ENCODE measurements around the gene SH3D21.

SH3D21 gene

GRCh38 chr1:36339215-36339614, 33.0 kb downstream of the SH3D21 start:
- TF ChIP-seq, protein P1, sequence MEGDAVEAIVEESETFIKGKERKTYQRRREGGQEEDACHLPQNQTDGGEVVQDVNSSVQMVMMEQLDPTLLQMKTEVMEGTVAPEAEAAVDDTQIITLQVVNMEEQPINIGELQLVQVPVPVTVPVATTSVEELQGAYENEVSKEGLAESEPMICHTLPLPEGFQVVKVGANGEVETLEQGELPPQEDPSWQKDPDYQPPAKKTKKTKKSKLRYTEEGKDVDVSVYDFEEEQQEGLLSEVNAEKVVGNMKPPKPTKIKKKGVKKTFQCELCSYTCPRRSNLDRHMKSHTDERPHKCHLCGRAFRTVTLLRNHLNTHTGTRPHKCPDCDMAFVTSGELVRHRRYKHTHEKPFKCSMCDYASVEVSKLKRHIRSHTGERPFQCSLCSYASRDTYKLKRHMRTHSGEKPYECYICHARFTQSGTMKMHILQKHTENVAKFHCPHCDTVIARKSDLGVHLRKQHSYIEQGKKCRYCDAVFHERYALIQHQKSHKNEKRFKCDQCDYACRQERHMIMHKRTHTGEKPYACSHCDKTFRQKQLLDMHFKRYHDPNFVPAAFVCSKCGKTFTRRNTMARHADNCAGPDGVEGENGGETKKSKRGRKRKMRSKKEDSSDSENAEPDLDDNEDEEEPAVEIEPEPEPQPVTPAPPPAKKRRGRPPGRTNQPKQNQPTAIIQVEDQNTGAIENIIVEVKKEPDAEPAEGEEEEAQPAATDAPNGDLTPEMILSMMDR (IDR thresholded peaks at IDR 0.05; ENCODE audit: insufficient read depth, low read length, missing control alignments): no peak
- POLR2A ChIA-PET: no interaction called here
- H3K4me3 ChIP-seq (ENCODE audit: low read depth, low read length): no peak overlapping the region
- no peak for DNase-seq (ENCODE audit: low read depth, low spot score)
- CTCF ChIA-PET: interaction anchor here (1.9 to 4.4 kb wide), 2 partner anchors 30 to 84 kb away, joined by 4 to 75 read pairs; no protein-coding TSS in a partner anchor

DNA sequence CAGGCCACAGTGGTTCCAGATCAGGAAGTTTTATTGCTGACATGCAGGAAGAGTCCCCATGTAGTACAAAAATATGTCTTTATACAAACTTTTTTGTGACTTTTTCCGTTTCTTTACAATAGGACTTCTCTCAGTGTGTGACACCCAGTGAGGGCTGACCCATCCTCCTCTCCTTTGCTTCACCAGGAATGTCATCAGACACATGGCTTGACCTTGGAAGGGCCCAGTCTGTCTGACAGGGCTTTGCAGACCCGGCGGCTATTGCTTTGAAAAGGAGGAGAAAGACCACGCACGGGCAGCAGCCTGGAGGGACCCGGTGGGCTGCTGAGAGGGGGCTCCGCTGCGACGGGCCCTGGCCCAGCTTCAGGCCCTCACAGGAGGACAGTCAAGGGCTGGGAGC, 33.4 kb downstream of the SH3D21 start:
- ChIA-PET POLR2A (no interaction called here), CTCF (interaction anchor here (1.9 to 4.4 kb wide), 3 partner anchors 29 to 84 kb away, joined by 4 to 75 read pairs (median 29); partner anchors contain the start of gene STK40)
- TF ChIP-seq, protein P1 (IDR thresholded peaks at IDR 0.05; ENCODE audit: insufficient read depth, low read length, missing control alignments): no peak
- DNase-seq (ENCODE audit: low read depth, low spot score): no peak
- no peak overlapping the region for H3K4me3 ChIP-seq (ENCODE audit: low read depth, low read length)

DNA sequence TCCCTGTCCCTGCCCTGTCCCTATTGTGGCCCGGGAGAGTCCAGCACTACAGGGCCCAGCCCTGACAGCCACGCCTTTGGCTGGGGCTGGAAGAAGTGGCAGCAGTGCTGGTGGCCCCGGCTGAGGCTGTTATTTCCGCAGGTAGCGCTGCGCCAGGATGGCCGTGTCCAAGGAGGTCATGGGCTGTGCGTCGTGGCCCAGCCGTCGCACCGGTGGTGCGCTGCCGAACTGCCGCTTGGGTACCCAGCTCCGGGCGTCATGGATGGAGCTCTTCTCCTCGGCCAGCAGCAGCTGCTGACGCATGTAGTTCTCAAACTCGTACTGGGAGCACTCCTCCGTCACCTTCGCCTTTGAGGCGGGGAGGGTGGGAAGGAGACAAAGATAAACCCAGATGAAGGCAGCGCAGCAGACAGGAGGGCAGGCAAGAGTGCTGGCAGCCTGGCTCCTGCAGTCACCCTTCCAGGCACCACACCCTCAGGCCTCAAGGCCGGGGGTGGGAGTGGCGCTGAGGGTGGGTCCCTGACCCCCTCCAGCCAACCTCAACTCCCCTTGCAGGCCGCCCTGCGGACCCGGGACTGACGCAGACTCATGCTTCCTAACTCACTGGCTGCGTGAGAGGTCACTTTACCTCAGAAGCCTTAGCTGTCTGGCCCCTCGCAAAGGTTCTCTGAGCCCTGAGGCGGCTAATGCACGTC, 35.6 kb downstream of the SH3D21 start:
- POLR2A ChIA-PET: interaction anchor here (1.3 to 1.6 kb wide), 2 partner anchors 25 to 45 kb away, joined by 3 to 11 read pairs; no protein-coding TSS in a partner anchor
- TF ChIP-seq, protein P1 (IDR thresholded peaks at IDR 0.05; ENCODE audit: insufficient read depth, low read length, missing control alignments): no peak
- DNase-seq (ENCODE audit: low read depth, low spot score): no peak
- H3K4me3 ChIP-seq (ENCODE audit: low read depth, low read length): no peak overlapping the region
- CTCF ChIA-PET: interaction anchor here (0.6 to 4.4 kb wide), 21 partner anchors 9 to 109 kb away, joined by 3 to 75 read pairs (median 9); partner anchors contain the start of genes LSM10, OSCP1 and STK40

DNA sequence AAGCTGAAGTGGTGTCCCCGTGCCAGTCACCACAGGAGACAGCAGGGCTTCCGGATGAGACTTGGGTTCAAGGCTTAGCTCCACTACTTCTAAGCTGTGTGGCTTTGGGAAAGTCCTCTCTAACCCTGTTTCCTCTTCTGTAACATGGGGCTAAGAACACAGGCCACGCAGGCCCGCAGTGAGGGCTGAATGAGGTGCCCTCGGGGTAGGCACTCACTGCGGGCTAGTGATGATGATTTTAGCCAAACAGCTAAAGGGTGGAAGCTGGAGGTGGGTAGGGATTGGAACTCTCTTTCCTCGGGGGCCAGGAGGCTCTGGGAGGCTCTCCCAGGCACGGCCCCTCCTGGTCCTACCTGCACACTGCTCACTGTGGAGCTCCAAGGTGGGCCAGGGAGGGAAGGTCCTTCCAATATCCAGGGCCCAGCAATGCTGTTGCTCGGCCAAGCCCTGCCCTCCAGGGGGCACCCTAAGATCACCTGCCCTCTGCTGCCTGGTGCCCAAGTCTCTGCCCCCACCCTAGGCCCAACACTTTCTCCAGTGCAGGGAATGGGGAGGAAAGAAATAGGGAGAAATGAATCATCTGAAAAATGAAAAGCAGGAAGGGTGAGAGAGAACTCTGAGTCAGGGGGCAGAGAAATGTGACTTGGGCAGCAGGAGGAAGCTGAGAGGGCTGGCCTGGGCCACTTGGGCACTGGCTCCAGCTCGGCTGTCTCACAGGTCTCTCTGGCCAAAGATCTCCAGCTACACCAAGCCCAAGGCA, 36.4 kb downstream of the SH3D21 start:
- TF ChIP-seq, protein P1 (IDR thresholded peaks at IDR 0.05; ENCODE audit: insufficient read depth, low read length, missing control alignments): peak; percentile 84
- no peak for DNase-seq (ENCODE audit: low read depth, low spot score)
- H3K4me3 ChIP-seq (ENCODE audit: low read depth, low read length): no peak overlapping the region
- POLR2A ChIA-PET: interaction anchor here (1.1 to 1.6 kb wide), 5 partner anchors 19 to 81 kb away, joined by 3 to 11 read pairs (median 4); partner anchors contain the start of gene EVA1B
- CTCF ChIA-PET: interaction anchor here (0.6 to 4.4 kb wide), 24 partner anchors 8 to 108 kb away, joined by 3 to 75 read pairs (median 8); partner anchors contain the start of genes LSM10, OSCP1 and STK40

DNA sequence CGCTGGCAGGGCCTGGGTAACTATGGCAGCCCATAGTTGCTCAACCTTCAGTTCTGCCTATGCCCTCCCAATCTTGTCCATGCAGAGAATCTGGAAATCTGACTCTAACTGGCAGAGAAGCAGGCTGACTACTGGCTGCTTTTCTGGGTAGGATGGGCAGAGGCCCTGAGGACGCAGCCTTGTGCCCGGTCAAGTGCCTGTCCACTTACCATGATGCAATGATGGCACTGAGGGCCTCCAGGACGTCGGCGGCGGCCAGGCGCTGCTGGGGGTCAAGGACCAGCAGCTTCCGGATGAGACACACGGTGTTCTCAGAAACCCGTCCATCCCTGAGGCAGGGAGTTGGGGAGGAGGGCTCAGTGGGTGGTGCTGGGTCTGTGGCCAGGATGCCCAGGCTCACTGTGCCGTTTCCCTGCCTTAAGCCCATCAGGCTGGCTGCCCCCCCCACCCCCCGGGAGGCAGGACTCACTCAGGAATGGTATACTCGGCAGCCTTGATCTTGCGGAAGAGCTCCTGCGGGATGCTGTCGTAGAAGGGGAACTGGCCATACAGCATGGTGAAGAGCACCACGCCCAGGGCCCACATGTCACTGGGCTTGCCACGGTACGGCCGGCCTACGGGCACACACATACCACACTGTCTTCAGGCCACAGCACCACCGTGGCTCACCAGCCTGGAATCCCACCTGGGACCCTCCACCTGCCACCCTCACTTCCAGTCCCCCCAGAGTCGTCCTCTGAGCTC, 37.7 kb downstream of the SH3D21 start:
- CTCF ChIA-PET: interaction anchor here (1.2 to 4.4 kb wide), 12 partner anchors 8 to 79 kb away, joined by 4 to 75 read pairs (median 20); partner anchors contain the start of genes LSM10 and STK40
- no peak overlapping the region for H3K4me3 ChIP-seq (ENCODE audit: low read depth, low read length)
- TF ChIP-seq, protein P1 (IDR thresholded peaks at IDR 0.05; ENCODE audit: insufficient read depth, low read length, missing control alignments): no peak
- POLR2A ChIA-PET: interaction anchor here (1.1 to 1.6 kb wide), 2 partner anchors 22 to 43 kb away, joined by 3 to 11 read pairs; no protein-coding TSS in a partner anchor
- no peak for DNase-seq (ENCODE audit: low read depth, low spot score)

Measured in AG04449 (cell line).